ENCODE measurements around the gene SDC4.

Gene SDC4

DNA sequence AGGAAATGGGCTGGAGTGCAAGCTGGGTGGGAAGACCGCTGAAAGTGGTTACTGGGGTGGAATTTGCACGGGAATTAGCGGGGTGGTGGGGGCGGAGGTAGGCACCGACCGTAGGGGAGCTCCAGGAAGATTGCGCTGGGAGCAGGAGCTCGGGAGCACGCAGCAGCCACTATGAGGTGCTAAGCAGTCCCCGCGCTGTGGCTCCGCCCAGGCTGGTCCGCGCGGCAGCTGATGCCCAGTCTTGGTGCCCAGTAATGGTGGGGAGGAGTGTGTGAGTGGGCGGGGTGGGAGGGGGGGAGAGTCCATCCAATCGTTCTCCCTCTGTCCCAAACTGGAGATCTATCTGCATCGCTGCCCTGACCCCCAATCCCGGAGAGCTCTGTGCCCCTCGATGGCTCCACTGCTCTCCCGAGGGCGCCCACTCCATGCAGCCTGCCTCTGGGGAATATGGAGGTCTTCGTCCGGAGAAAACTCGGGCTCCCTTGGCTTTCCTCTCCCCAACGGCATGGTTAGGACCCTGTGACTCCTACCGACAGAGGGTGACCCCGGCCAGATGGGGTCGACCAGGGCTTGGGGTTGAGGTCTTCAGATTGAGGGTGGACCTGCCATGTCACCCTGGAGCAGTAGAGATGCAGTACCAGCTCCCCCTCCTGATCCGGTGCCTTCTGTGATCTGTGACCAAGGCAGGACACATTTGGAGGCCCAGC, 24.6 kb upstream of the SDC4 start:
- no peak overlapping the region for H3K4me3 ChIP-seq (ENCODE audit: low read depth, low read length)
- DNase-seq (ENCODE audit: low read depth): no peak
- TF ChIP-seq, protein P1, sequence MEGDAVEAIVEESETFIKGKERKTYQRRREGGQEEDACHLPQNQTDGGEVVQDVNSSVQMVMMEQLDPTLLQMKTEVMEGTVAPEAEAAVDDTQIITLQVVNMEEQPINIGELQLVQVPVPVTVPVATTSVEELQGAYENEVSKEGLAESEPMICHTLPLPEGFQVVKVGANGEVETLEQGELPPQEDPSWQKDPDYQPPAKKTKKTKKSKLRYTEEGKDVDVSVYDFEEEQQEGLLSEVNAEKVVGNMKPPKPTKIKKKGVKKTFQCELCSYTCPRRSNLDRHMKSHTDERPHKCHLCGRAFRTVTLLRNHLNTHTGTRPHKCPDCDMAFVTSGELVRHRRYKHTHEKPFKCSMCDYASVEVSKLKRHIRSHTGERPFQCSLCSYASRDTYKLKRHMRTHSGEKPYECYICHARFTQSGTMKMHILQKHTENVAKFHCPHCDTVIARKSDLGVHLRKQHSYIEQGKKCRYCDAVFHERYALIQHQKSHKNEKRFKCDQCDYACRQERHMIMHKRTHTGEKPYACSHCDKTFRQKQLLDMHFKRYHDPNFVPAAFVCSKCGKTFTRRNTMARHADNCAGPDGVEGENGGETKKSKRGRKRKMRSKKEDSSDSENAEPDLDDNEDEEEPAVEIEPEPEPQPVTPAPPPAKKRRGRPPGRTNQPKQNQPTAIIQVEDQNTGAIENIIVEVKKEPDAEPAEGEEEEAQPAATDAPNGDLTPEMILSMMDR (IDR thresholded peaks at IDR 0.05; ENCODE audit: low read depth, low read length, missing control alignments): no peak

DNA sequence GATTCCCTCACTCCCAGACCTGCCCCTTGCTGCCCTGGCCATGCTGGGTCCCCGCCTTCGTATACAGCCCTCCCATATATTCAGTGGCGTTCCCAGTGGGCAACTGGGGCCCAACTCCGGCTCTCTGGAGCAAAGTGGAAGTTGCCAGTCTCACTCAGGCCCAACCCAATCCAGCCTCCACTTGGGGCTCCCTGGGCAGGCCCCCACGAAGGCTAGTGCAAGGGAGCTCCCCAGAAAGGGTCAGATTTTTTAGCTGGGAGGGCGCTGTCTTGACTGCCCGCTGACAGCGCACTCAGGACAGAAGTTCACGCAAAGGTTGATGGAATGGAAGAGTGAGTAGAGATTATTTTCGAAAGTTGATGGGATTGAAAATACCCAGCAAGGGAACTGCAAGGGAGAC, 24.0 kb upstream of the SDC4 start:
- no peak overlapping the region for H3K4me3 ChIP-seq (ENCODE audit: low read depth, low read length)
- DNase-seq (ENCODE audit: low read depth): no peak
- TF ChIP-seq, protein P1 (IDR thresholded peaks at IDR 0.05; ENCODE audit: low read depth, low read length, missing control alignments): no peak

DNA sequence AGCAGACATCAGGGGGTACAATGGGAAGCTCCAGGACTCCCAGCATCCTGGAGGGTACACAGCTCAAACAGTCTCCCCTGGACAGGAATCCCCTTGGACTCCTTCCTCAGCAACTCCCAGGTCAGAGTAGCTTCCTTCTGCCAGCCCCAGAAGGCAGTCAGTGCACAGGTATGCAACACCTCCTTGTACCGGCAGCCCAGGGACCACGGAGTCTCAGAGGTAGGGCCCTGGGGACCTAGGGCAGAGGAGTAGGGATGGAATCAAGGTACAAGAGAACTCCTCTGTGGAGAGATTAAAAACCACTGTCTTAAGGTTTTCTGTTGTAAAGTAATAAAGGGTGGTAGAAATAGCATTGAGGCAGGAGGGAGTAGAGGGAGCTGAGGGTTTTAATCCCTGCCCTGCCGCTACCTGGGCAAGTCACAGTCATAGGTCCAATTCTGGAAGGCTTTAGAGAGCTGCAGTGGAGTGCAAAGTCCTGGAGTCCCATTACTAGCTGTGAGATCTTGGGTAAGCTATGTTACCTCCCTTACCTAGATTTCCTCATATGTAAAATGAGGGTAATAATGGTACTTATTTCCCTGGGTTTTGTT, 22.4 kb upstream of the SDC4 start:
- no peak overlapping the region for H3K4me3 ChIP-seq (ENCODE audit: low read depth, low read length)
- DNase-seq (ENCODE audit: low read depth): no peak
- TF ChIP-seq, protein P1 (IDR thresholded peaks at IDR 0.05; ENCODE audit: low read depth, low read length, missing control alignments): no peak

DNA sequence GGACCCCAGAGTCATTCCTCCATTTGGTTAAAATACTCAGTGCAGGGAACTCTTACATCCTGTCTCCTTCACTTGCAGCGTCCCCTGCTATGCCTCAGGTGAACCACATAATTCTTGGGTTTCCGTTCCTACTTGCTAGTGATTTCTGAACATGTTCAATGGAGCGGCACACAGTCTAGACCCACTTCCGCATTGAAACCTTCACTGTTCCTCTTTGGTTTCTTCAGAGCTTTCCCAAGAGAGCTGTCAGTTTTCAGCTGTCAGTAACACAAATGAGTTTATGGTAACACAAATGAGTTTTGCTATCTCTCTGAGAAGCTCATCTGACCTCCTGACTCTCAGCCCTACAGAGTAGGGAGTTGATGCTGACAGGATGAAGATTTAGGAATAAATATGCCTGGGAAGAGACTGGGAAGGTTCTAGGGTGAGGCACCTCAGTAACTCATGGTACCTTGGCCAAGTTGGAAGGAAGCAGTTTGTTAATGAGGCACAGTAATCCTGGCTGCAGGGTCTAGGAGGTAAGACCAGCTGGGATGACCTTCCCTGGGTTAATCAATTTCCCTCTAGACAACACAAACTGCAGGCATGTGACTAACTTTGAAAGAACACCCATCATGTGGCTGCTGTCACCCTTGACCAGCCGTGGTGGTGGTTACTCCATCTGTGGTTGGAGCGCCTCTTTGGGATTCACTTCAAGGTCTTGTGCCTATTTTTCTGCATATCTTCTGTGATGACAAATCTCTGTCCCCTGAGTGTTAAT, 20.2 kb upstream of the SDC4 start:
- H3K4me3 ChIP-seq (ENCODE audit: low read depth, low read length): no peak overlapping the region
- TF ChIP-seq, protein P1 (IDR thresholded peaks at IDR 0.05; ENCODE audit: low read depth, low read length, missing control alignments): no peak
- peak; percentile 96 for DNase-seq (ENCODE audit: low read depth)

DNA sequence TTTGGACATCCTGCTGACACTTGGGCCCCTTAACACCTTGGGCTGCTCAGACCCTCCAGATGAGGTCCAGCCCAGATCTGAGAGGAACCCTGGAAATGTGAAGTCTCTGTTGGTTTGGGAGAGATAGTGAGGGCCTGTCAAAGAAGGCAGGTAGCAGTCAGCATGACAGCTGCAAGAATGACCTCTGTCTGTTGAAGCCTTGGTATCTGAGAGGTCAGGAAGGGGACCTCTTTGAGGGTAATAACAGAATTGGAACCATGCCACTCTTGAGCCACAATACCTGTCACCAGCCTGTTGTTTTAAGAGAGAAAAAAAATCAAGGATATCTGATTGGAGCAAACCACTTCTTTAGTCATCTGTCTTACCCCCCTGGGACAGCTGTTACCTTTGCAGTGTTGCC, 18.9 kb upstream of the SDC4 start:
- H3K4me3 ChIP-seq (ENCODE audit: low read depth, low read length): no peak overlapping the region
- DNase-seq (ENCODE audit: low read depth): no peak
- TF ChIP-seq, protein P1 (IDR thresholded peaks at IDR 0.05; ENCODE audit: low read depth, low read length, missing control alignments): no peak

DNA sequence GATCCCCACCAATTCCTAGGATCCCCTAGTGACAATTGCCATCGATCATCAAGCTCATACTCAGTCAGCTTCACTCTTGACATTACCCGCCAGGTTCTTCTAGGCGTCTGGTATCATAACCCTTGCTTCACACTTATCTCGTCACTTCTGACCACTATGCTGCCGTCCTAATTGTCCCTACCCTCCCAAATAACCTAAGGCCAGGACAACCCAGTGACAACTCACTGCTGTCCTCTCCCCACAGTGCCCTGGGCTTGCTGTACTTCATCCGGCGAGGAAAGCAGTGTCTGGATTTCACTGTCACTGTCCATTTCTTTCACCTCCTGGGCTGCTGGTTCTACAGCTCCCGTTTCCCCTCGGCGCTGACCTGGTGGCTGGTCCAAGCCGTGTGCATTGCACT, 18.4 kb upstream of the SDC4 start:
- no peak overlapping the region for H3K4me3 ChIP-seq (ENCODE audit: low read depth, low read length)
- TF ChIP-seq, protein P1 (IDR thresholded peaks at IDR 0.05; ENCODE audit: low read depth, low read length, missing control alignments): no peak

More for the DNA sequence above, 18.4 kb upstream of the SDC4 start:
- DNase-seq (ENCODE audit: low read depth): no peak

All from GM12864 (cell line).